ENCODE measurements around the gene SPATA25. TPM values are rescaled to one million over a fixed set of nuclear protein-coding genes. Genes with fewer than 3 reads are reported as not detected.
A peak's percentile ranks its signal among the peaks of the same experiment; 100 is the strongest.

SPATA25 gene
- total RNA-seq, 1 donor = 1.4 TPM

GRCh38 chr20:45890077-45890984, 2.9 kb upstream of the SPATA25 start:
- Histone ChIP-seq H2AFZ (ENCODE audit: low read length) (peak overlapping the region; percentile 83), H3K27ac (ENCODE audit: low read depth, low read length) (peak overlapping the region; percentile 83), H3K36me3 (ENCODE audit: insufficient read depth, low read length) (peaks cover 29% of the 10 kb centered on the region), H3K27me3 (ENCODE audit: insufficient read depth, low read length) (no peaks in the 10 kb centered on the region), H4K20me1 (ENCODE audit: insufficient read depth, low read length) (peaks cover 14% of the 10 kb centered on the region), H3K9me3 (ENCODE audit: low read depth, low read length) (no peaks in the 10 kb centered on the region), H3K79me2 (ENCODE audit: insufficient read depth, low read length) (peaks cover 25% of the 10 kb centered on the region), H3K4me3 (ENCODE audit: insufficient read depth, low read length) (peak overlapping the region; percentile 86), H3K4me1 (ENCODE audit: insufficient read depth, low read length) (peaks cover 27% of the 10 kb centered on the region), H3K4me2 (ENCODE audit: insufficient read depth, low read length) (peak overlapping the region; percentile 94)
- TF ChIP-seq CTCF (IDR thresholded peaks at IDR 0.05; ENCODE audit: extremely low read depth, low read depth, low read length) = peak; percentile 69
- peak; percentile 92 for DNase-seq (ENCODE audit: insufficient read length, low spot score, missing footprints)

DNA sequence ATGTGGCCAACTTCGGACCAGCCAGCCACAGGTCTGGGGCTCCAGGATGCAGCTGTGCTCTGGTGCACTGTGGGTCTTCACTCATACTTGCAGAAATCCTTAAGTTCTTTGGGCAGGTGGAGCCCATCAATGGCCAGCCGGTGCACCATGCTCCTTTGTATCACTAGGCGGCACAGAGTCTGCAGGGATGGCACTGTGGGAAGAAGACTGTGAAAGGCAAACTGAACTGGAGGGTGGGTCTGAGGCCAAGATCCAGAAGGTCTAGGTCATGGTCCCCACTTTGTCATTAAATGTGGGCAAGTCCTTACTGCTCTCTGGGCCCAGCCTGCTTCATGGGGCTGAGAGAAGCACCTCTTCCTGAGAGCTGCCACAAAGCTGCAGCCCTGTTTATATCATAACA, 1.3 kb upstream of the SPATA25 start:
- Histone ChIP-seq H3K27me3 (ENCODE audit: insufficient read depth, low read length) (no peaks in the 10 kb centered on the region), H3K36me3 (ENCODE audit: insufficient read depth, low read length) (peaks cover 18% of the 10 kb centered on the region), H2AFZ (ENCODE audit: low read length) (no peak overlapping the region), H3K4me3 (ENCODE audit: insufficient read depth, low read length) (no peak overlapping the region), H3K9me3 (ENCODE audit: low read depth, low read length) (no peaks in the 10 kb centered on the region), H3K79me2 (ENCODE audit: insufficient read depth, low read length) (peaks cover 24% of the 10 kb centered on the region), H4K20me1 (ENCODE audit: insufficient read depth, low read length) (peaks cover 20% of the 10 kb centered on the region), H3K4me1 (ENCODE audit: insufficient read depth, low read length) (peaks cover 38% of the 10 kb centered on the region), H3K4me2 (ENCODE audit: insufficient read depth, low read length) (no peak overlapping the region), H3K27ac (ENCODE audit: low read depth, low read length) (no peak overlapping the region)
- DNase-seq (ENCODE audit: insufficient read length, low spot score, missing footprints) = peak; percentile 71
- TF ChIP-seq CTCF (IDR thresholded peaks at IDR 0.05; ENCODE audit: extremely low read depth, low read depth, low read length) = no peak

DNA sequence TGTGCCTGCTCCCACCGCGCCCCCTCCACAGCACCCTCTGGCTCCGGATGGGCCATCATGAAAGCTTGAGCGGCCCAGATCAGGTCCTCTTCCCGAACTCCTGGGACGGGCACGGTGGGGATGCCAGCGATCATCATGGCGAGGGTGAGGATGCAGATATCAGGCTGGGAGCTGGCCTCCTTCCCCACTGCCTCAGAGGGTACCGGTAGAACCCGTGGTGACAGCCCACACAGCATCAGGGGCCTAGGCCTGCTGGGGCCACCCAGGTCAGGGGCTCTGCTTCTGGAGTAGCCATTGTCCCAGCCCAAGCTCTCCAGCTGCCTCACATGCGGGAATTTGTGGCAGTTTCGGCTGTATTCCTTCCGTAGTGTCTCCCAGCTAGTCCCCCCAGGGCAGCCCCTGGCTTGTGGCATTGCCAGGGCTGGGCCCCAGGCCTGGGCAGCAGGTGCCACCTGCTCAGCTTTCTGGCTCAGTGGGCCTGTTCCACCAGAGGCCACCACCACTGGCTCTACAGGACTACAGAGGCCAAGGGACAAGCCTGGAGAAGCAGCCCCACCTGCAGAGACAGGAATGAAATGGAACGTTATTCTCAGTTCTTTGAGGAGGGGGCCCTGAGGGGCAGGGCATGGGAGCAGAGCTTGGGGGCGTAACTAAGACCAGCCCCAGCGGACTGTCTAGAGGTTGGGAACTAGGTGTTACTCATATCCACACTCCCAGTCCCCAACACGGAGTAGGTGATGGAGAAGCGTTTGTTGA, 654 bp downstream of the SPATA25 start:
- no peak overlapping the region for H3K4me2 ChIP-seq (ENCODE audit: insufficient read depth, low read length)
- H3K4me1 ChIP-seq (ENCODE audit: insufficient read depth, low read length) = peaks cover 28% of the 10 kb centered on the region
- no peak overlapping the region for H3K27ac ChIP-seq (ENCODE audit: low read depth, low read length)
- H3K27me3 ChIP-seq (ENCODE audit: insufficient read depth, low read length) = no peaks in the 10 kb centered on the region
- no peak overlapping the region for H2AFZ ChIP-seq (ENCODE audit: low read length)
- peaks cover 25% of the 10 kb centered on the region for H3K79me2 ChIP-seq (ENCODE audit: insufficient read depth, low read length)
- H3K9me3 ChIP-seq (ENCODE audit: low read depth, low read length) = no peaks in the 10 kb centered on the region
- peaks cover 20% of the 10 kb centered on the region for H3K36me3 ChIP-seq (ENCODE audit: insufficient read depth, low read length)
- H3K4me3 ChIP-seq (ENCODE audit: insufficient read depth, low read length) = no peak overlapping the region
- DNase-seq (ENCODE audit: insufficient read length, low spot score, missing footprints) = peak; percentile 56
- no peak for TF ChIP-seq CTCF (IDR thresholded peaks at IDR 0.05; ENCODE audit: extremely low read depth, low read depth, low read length)
- peaks cover 6% of the 10 kb centered on the region for H4K20me1 ChIP-seq (ENCODE audit: insufficient read depth, low read length)

DNA sequence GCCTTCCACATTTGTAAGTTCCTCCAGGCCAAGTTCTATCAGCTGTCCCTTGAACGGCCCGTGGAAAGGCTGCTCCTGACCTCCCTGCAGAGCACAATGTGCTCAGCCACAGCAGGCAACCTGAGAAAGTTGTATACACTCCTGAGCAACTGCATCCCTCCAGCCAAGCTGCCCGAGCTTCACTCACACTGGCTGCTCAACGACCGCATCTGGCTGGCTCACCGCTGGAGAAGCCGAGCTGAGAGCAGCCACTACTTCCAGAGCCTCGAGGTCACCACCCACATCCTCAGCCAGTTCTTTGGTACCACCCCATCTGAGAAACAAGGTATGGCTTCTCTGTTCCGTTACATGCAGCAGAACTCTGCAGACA, 4.3 kb downstream of the SPATA25 start:
- no peak for TF ChIP-seq CTCF (IDR thresholded peaks at IDR 0.05; ENCODE audit: extremely low read depth, low read depth, low read length)
- Histone ChIP-seq H3K4me2 (ENCODE audit: insufficient read depth, low read length) (no peak overlapping the region), H3K27ac (ENCODE audit: low read depth, low read length) (no peak overlapping the region), H3K79me2 (ENCODE audit: insufficient read depth, low read length) (peaks cover 25% of the 10 kb centered on the region), H2AFZ (ENCODE audit: low read length) (no peak overlapping the region), H3K27me3 (ENCODE audit: insufficient read depth, low read length) (no peaks in the 10 kb centered on the region), H4K20me1 (ENCODE audit: insufficient read depth, low read length) (peaks cover 6% of the 10 kb centered on the region), H3K4me3 (ENCODE audit: insufficient read depth, low read length) (no peak overlapping the region), H3K9me3 (ENCODE audit: low read depth, low read length) (no peaks in the 10 kb centered on the region), H3K36me3 (ENCODE audit: insufficient read depth, low read length) (peaks cover 23% of the 10 kb centered on the region), H3K4me1 (ENCODE audit: insufficient read depth, low read length) (peaks cover 19% of the 10 kb centered on the region)
- no peak for DNase-seq (ENCODE audit: insufficient read length, low spot score, missing footprints)

Measured in osteoblast (primary cell).